GM10248 (cell line): ENCODE results near the gene DUSP1.
"Not testable (repeated sequence)": the region's sequence is repeated elsewhere in the genome, so short reads cannot be mapped to it uniquely, and the experiment has no call there.

Experiments
- CTCF ChIA-PET: fragments of 300-600 bp; sonication (Branson Sonifier 250); formaldehyde crosslinking; extraction: SDS; loops from one replicate; lab custom pipeline; 2021; ENCODE audit warnings: antibody characterized with exemption; lab: Yijun Ruan, JAX
- POLR2A ChIA-PET: fragments of 350-650 bp; sonication (Branson Sonifier 250); formaldehyde crosslinking; extraction: SDS; loops from one replicate; lab custom pipeline; 2020; ENCODE audit warnings: antibody characterized with exemption; lab: Yijun Ruan, JAX
- DNase-seq: peaks from one replicate; pipeline ENCODE4 v3.0.0; 2012; ENCODE audit errors: extremely low spot score
- TF ChIP-seq, protein P1 (sequence below): IDR thresholded peaks from 2 replicates; pipeline ENCODE4 v1.5.1; 2012; ENCODE audit warnings: mild to moderate bottlenecking, low read depth; ENCODE audit errors: extremely low read depth, missing control alignments, control extremely low read depth

DUSP1 gene

DNA sequence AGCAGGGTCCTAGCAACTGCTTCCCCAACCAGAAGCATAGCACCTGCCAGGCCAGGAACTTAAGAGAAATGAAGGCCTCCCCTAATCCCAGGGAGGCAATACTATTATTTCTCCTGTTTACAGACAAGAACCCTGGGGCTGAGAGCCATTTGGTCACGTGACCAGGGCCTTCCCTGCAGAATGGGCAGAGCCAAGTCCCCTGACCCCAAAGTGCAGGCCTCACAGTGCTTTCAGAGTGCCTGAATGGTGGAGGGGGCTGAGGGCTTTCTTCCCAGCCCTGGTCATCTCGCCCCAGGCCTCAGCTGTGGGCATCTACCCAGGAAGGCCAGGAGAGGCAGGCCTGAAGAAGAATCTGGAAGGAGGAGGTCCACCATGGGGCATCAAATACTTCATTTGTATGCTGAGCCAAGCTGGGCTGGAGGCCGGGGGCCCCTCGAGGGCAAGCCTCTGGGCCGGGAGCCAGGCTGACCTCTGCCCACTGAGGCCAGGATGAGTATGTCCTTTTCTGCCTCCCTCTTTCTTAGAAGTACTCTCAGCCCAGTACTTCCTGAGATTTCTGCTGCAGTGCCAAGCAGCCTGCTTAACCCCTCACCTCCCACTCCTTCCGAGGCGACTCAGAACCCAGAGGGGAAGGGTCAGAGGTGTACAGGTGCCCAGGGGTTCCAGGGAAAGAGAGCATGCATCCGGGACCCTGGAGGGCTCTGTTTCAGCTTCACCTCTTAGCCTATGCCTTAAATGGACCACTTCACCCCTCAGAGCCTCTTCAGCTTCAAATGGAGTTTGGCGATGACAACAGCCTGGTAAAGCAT, 18.9 kb upstream of the DUSP1 start:
- ChIA-PET POLR2A (no interaction called here), CTCF (interaction anchor here (1.3 to 8.7 kb wide), 3 partner anchors 8 to 18 kb away, joined by 3 to 57 read pairs (median 11); partner anchors contain the start of gene DUSP1)
- DNase-seq = no peak
- TF ChIP-seq, protein P1, sequence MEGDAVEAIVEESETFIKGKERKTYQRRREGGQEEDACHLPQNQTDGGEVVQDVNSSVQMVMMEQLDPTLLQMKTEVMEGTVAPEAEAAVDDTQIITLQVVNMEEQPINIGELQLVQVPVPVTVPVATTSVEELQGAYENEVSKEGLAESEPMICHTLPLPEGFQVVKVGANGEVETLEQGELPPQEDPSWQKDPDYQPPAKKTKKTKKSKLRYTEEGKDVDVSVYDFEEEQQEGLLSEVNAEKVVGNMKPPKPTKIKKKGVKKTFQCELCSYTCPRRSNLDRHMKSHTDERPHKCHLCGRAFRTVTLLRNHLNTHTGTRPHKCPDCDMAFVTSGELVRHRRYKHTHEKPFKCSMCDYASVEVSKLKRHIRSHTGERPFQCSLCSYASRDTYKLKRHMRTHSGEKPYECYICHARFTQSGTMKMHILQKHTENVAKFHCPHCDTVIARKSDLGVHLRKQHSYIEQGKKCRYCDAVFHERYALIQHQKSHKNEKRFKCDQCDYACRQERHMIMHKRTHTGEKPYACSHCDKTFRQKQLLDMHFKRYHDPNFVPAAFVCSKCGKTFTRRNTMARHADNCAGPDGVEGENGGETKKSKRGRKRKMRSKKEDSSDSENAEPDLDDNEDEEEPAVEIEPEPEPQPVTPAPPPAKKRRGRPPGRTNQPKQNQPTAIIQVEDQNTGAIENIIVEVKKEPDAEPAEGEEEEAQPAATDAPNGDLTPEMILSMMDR = no peak

DNA sequence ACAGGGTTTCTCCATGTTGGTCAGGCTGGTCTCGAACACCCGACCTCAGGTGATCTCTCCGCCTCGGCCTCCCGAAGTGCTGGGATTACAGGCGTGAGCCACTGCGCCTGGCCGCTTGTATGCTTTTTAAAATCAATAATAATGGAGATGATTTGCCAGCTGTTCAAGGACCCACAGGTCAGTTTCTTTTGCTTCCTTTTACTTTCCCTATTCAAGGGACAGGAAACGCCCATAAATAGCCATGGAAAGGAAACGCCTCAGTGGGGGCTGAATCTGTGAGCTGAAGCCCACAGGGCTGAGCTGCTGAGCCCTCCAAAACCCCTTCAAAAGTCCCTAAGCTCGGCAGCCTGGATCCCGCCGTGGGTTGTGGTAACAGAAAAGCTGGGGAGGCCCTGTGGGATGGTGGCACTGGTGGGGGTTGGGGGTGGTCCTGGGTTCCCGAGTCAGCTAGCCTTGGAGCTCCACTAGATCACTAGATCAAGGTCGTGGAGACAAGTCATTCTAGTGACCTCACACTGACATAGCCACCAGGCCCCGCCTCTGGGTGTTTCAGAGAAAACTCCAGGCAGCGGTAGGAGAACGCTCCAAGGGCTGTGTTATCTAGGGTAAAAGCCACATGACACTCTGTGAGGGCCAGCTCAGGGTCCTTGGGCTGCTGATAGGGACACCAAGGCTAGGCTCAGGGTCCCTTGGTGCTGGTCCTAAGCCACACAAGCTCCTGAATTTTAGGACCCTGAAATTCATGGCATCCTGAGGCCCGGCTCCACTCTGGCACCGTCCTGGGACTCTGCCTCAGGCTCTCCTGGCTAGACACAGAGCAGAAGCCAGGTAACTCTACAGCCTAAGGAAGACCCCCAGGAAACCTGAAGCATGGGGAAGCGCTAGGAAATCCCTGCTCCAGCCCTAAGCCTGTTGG, 18.0 kb upstream of the DUSP1 start:
- ChIA-PET CTCF (interaction anchor here (0.9 to 8.7 kb wide), 5 partner anchors 9 to 17 kb away, joined by 3 to 57 read pairs (median 3); partner anchors contain the start of gene DUSP1), POLR2A (interaction anchor here (1.0 kb wide), 1 partner anchor 18 kb away, joined by 7 read pairs; the partner anchor contains the start of gene DUSP1)
- peak; percentile 55 for DNase-seq
- TF ChIP-seq, protein P1 = no peak

DNA sequence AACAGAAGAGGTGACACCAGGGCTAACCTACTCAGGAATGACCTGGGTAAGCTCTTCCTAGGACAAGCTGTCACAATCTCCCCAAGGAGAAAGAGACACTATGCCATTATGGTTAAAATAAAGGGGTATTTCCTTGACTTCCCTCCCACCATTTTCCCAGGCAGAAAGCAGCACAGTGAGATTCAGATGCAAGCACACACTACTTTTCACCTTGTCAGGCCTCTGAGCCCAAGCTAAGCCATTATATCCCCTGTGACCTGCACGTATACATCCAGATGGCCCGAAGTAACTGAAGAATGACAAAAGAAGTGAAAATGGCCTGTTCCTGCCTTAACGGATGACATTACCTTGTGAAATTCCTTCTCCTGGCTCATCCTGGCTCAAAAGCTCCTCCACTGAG, 16.5 kb upstream of the DUSP1 start:
- POLR2A ChIA-PET, DNase-seq: not testable (repeated sequence)
- CTCF ChIA-PET = interaction anchor here (0.8 to 2.5 kb wide), 2 partner anchors 10 kb away, joined by 3 to 11 read pairs; no protein-coding TSS in a partner anchor

DNA sequence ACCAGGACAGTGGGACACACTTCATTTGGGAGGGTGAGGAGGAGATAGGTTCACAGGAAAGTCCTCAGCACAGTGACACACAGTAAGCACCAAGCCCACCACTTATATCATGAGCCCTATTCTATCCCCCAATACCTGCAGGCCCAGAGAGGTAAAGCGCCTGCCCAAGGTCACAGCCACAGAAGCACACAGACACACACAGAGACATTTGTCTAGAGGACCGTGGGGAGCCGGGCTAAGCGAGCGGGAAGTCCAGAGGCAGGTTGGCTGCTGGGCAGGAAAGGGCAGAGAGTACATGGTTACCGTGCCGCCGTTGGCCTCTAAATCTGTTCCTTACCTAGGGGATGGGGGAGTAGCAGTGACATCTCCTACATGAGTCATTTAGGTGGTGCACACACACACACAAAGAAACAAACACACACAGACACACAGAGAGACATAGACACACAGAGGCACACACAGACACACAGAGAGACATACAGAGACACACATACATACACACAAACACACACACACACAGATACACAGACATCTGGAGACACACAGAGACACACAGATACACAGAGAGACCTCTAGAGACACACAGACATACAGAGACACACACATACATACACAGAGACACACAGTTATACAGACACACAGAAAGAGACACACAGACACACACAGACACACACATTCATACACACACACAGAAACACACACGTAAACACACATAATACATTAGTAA, 15.9 kb upstream of the DUSP1 start:
- ChIA-PET CTCF (interaction anchor here (0.8 to 2.5 kb wide), 2 partner anchors 9 to 11 kb away, joined by 3 to 11 read pairs; no protein-coding TSS in a partner anchor), POLR2A (no interaction called here)
- TF ChIP-seq, protein P1 = no peak
- DNase-seq = no peak

DNA sequence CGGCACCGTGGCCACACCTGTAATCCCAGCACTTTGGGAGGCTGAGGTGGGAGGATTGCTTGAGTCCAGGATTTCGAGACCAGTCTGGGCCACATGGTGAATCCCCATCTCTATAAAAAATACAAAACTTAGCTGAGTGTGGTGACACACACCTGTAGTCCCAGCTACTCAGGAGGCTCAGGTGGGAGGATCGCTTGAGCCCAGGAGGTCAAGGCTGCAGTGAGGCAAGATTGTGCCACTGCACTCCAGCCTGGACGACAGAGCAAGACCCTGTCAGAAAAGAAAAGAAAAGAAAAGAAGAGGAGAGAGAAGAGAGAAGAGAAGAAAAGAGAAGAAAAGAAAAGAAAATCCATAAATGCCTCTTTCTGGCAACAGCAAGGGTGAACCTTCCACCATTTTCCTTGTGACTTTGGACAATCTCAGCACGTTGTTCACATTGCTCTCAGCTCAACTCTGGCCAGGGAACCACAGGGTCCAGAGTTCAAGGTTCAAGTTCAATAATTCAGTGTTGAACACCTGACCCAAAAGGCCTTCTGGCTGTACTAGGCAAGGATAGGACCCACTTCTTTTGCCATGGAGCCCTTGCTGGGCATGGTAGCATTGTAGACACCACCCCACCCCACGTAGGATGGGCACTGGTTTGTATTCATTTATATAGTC, 14.6 kb upstream of the DUSP1 start:
- ChIA-PET CTCF (interaction anchor here (1.4 to 3.4 kb wide), 3 partner anchors 9 to 14 kb away, joined by 3 to 17 read pairs (median 10); partner anchors contain the start of gene DUSP1), POLR2A (no interaction called here)
- no peak for DNase-seq
- TF ChIP-seq, protein P1 = no peak

DNA sequence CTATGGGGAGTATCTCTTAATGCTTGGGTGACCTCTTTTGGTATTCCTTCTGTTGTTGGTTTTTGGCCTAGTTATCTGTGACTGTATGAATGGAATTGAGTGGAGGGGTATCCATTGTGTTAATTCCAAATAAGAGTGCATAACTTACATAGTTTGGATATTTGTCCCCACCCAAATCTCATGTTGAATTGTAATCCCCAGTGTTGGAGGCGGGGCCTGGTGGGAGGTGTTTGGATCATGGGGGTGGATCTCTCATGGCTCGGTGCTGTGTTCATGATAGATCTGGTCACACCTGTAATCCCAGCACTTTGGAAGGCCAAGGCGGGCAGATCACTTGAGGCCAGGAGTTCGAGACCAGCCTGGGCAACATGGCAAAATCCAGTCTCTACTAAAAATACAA, 13.2 kb upstream of the DUSP1 start:
- POLR2A ChIA-PET, DNase-seq: not testable (repeated sequence)
- CTCF ChIA-PET = interaction anchor here (1.4 to 3.4 kb wide), 4 partner anchors 7 to 14 kb away, joined by 3 to 17 read pairs (median 6); partner anchors contain the start of gene DUSP1

DNA sequence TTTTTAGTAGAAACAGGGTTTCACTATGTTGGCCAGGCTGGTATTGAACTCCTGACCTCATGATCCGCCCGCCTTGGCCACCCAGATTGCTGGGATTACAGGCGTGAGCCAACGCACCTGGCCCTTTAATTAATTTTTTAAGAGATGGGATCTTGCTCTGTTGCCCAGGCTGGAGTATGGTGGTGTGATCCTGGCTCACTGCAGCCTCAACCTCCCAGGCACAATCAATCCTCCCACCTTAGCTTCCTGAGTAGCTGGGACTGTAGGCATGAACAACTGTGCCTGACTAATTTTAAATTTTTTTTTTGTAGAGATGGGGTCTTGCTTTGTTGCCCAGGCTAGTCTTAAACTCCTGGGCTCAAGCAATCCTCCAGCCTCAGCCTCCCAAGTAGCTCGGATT, 12.3 kb upstream of the DUSP1 start:
- DNase-seq, POLR2A ChIA-PET: not testable (repeated sequence)
- CTCF ChIA-PET = interaction anchor here (1.4 to 3.4 kb wide), 3 partner anchors 8 to 11 kb away, joined by 3 to 17 read pairs (median 3); partner anchors contain the start of gene DUSP1
